Measurements from ENCODE around the gene NFIA. TPM values are rescaled to one million over a fixed set of nuclear protein-coding genes. Genes with fewer than 3 reads are reported as not detected.

Gene NFIA
- total RNA-seq, 1 experiment from 2014 or later, result 12.7 TPM

DNA sequence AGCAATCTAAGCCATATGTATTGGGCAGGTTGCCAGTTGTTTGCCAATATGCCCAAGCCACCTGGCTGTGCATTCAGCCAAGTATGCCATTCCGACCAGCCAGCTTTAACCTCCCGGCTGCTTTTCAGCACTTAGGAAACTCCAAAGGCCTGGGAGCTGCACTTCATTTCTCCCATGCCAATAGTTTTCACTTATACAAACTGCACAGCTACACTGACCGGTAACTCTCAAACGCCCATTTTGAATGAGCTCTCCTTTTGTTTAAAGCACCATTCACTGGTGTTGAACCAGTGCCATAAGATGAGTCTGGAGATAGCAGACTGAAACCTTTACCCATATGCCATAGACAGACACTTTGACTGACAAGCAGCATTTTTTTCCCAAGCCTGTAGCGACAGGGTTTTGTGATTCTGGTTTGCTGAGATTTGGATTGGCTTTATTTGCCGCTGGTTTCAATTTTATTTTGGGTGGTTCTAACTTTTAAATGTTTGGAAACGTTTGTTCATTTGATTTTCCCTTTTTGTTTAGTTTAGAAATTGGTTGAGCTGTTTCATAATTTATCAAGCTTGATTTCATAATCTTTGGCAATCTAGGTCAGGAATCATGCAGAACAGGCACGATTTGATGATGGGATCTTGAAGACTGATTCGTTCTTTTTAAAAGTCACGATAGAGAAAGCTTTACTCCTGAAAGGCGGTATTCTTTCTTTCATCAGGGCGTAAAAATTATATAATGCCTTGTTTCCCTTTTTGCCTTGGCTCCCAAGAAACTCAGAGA is 144.6 kb downstream of the NFIA start:
- TF ChIP-seq, protein P1, sequence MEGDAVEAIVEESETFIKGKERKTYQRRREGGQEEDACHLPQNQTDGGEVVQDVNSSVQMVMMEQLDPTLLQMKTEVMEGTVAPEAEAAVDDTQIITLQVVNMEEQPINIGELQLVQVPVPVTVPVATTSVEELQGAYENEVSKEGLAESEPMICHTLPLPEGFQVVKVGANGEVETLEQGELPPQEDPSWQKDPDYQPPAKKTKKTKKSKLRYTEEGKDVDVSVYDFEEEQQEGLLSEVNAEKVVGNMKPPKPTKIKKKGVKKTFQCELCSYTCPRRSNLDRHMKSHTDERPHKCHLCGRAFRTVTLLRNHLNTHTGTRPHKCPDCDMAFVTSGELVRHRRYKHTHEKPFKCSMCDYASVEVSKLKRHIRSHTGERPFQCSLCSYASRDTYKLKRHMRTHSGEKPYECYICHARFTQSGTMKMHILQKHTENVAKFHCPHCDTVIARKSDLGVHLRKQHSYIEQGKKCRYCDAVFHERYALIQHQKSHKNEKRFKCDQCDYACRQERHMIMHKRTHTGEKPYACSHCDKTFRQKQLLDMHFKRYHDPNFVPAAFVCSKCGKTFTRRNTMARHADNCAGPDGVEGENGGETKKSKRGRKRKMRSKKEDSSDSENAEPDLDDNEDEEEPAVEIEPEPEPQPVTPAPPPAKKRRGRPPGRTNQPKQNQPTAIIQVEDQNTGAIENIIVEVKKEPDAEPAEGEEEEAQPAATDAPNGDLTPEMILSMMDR (conservative IDR thresholded peaks at IDR 0.05; ENCODE audit: low read depth, low read length), result no peak
- TF ChIP-seq EZH2 (IDR thresholded peaks at IDR 0.05; ENCODE audit: low read length, unreplicated experiment) (no peak), EZH2phosphoT487 (IDR thresholded peaks at IDR 0.05; ENCODE audit: borderline replicate concordance, low read length) (no peak)
- no peaks in the 10 kb centered on the region for H3K27me3 ChIP-seq (ENCODE audit: low read length)
- ATAC-seq, result no peak
- POLR2A ChIA-PET (ENCODE audit: unreplicated experiment), result no interaction called here
- no peak overlapping the region for H3K27ac ChIP-seq (ENCODE audit: low read length)
- no peaks in the 10 kb centered on the region for H3F3A ChIP-seq (ENCODE audit: low read length, unreplicated experiment)
- H3K79me2 ChIP-seq (ENCODE audit: low read length), result no peaks in the 10 kb centered on the region
- DNase-seq, result no peak
- no peak overlapping the region for H3K9ac ChIP-seq (ENCODE audit: low read length)
- no peak overlapping the region for H2AFZ ChIP-seq (ENCODE audit: low read length)
- H3K9me2 ChIP-seq (replicated peaks; ENCODE audit: low read length), result no peaks in the 10 kb centered on the region
- no peaks in the 10 kb centered on the region for H3K36me3 ChIP-seq (ENCODE audit: low read depth, low read length)
- H3K4me3 ChIP-seq (ENCODE audit: low read length), result no peak overlapping the region
- no peak overlapping the region for H3K4me2 ChIP-seq (ENCODE audit: low read length)
- H3K9me3 ChIP-seq (ENCODE audit: low read length), result no peaks in the 10 kb centered on the region
- CTCF ChIA-PET, result no interaction called here
- H4K20me1 ChIP-seq (ENCODE audit: low read length), result no peaks in the 10 kb centered on the region
- BruUV-seq (replicated peaks), result no TSS peak
- H3K4me1 ChIP-seq (ENCODE audit: insufficient read depth, low read length), result no peaks in the 10 kb centered on the region
- intact Hi-C loops (cut with micrococcal nuclease), result loop anchor here (10.0 kb wide), 1 partner anchor 252 kb away; no protein-coding TSS in a partner anchor

DNA sequence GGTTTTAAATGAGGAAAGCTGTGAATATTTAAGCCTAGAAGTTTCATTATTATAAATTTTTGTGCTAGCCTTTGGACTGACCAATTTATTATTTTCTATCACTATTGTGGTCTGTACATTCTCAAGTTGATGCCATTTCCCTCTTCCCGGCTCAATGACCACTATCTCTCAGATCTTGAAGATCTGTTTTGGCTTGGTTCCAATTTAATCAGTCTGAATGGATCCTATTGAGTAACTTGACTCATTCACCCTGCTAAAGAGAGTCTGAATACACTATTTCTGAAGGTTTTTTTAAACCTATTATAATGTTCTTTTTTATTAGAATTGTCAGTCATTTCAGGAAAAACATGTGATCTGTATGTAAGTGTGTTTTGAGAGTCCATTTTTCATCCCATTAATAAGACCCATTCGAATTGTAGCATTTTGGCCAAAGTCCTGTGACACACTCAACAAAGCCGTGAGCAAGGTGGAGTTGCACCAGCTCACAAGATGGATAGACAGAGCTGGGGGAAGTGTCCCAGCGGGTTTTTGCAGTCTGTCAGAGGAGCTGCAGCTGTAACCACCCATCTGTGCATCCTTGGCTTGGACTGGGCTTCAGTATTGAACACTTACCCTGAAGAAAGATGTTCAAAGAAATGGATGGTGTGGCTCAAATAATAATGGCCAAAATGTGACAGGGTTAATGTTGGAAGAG is 145.6 kb downstream of the NFIA start:
- ATAC-seq, result no peak
- CTCF ChIA-PET, result interaction anchor here (0.7 kb wide), 1 partner anchor 248 kb away, joined by 6 read pairs; no protein-coding TSS in a partner anchor

More for the DNA sequence above, 145.6 kb downstream of the NFIA start:
- Histone ChIP-seq H3K4me2 (ENCODE audit: low read length) (no peak overlapping the region), H3K9me3 (ENCODE audit: low read length) (no peaks in the 10 kb centered on the region), H3K27me3 (ENCODE audit: low read length) (no peaks in the 10 kb centered on the region), H3K4me1 (ENCODE audit: insufficient read depth, low read length) (no peaks in the 10 kb centered on the region), H3K9me2 (replicated peaks; ENCODE audit: low read length) (no peaks in the 10 kb centered on the region), H3K27ac (ENCODE audit: low read length) (no peak overlapping the region), H3K36me3 (ENCODE audit: low read depth, low read length) (no peaks in the 10 kb centered on the region), H2AFZ (ENCODE audit: low read length) (no peak overlapping the region), H3K9ac (ENCODE audit: low read length) (no peak overlapping the region), H3K4me3 (ENCODE audit: low read length) (no peak overlapping the region), H3F3A (ENCODE audit: low read length, unreplicated experiment) (no peaks in the 10 kb centered on the region), H4K20me1 (ENCODE audit: low read length) (no peaks in the 10 kb centered on the region), H3K79me2 (ENCODE audit: low read length) (no peaks in the 10 kb centered on the region)
- DNase-seq, result no peak
- BruUV-seq (replicated peaks), result no TSS peak
- intact Hi-C loops (cut with micrococcal nuclease), result loop anchor here (10.0 kb wide), 1 partner anchor 253 kb away; no protein-coding TSS in a partner anchor
- TF ChIP-seq, protein P1 (conservative IDR thresholded peaks at IDR 0.05; ENCODE audit: low read depth, low read length), result no peak
- TF ChIP-seq EZH2phosphoT487 (IDR thresholded peaks at IDR 0.05; ENCODE audit: borderline replicate concordance, low read length) (no peak), EZH2 (IDR thresholded peaks at IDR 0.05; ENCODE audit: low read length, unreplicated experiment) (no peak)
- POLR2A ChIA-PET (ENCODE audit: unreplicated experiment), result interaction anchor here (0.6 kb wide), 1 partner anchor 170 kb away, joined by 10 read pairs; no protein-coding TSS in a partner anchor

Data from PC-3 (cell line).